ENCODE results near the gene DDX54.

Gene DDX54

GRCh38 chr12:113116875-113117274, 68.4 kb downstream of the DDX54 start:
- no peak for DNase-seq

- no peak for DNase-seq
Measured at GRCh38 chr12:113115455-113116126, 69.7 kb downstream of the DDX54 start.

GRCh38 chr12:113114447-113115178, 70.7 kb downstream of the DDX54 start:
- no peak for DNase-seq

GRCh38 chr12:113113397-113113796, 71.9 kb downstream of the DDX54 start:
- DNase-seq = no peak

- no peak for DNase-seq
Measured at GRCh38 chr12:113112043-113112899, 73.0 kb downstream of the DDX54 start.

- DNase-seq = no peak
Measured at GRCh38 chr12:113111247-113111646, 74.0 kb downstream of the DDX54 start.

- no peak for DNase-seq
Measured at GRCh38 chr12:113109872-113110599, 75.2 kb downstream of the DDX54 start.

- DNase-seq = no peak
Measured at GRCh38 chr12:113109360-113109759, 75.9 kb downstream of the DDX54 start.

- DNase-seq = no peak
Measured at GRCh38 chr12:113108308-113108707, 77.0 kb downstream of the DDX54 start.
